Activated B cell treated with CpG ODN at 0.5 μM for 24 hours (primary cell): ENCODE measurements around the gene FAM131B. TPM values are rescaled to one million over a fixed set of nuclear protein-coding genes. Genes with fewer than 3 reads are reported as not detected.

Experiments
- ATAC-seq: fragments of 200-7000 bp; cut with Tn5 transposase; one replicate; pipeline ENCODE4 v1.10.0; 2021; ENCODE audit warnings: low read depth, mild to moderate bottlenecking, moderate library complexity
- CTCF ChIA-PET: fragments of 350-600 bp; sonication (Branson Sonifier 250); formaldehyde crosslinking; loops from one replicate; lab custom pipeline; 2021; ENCODE audit warnings: antibody characterized with exemption; lab: Charles Lee
- POLR2A ChIA-PET: fragments of 350-600 bp; sonication (Branson Sonifier 250); formaldehyde crosslinking; loops from one replicate; lab custom pipeline; 2021; ENCODE audit warnings: antibody characterized with exemption; lab: Charles Lee
- DNase-seq: peaks from one replicate; pipeline ENCODE4 v3.0.0; 2022
- H3K27ac Mint-ChIP-seq: one replicate; pipeline ENCODE4 v1.8.0; 2020; ENCODE audit warnings: mixed read lengths
- H3K27me3 Mint-ChIP-seq: one replicate; pipeline ENCODE4 v1.8.0; 2021; ENCODE audit warnings: mixed read lengths
- H3K36me3 Mint-ChIP-seq: one replicate; pipeline ENCODE4 v1.8.0; 2021; ENCODE audit warnings: low read depth, mixed read lengths
- H3K4me1 Mint-ChIP-seq: one replicate; pipeline ENCODE4 v1.8.0; 2021; ENCODE audit warnings: mixed read lengths
- H3K4me3 Mint-ChIP-seq: one replicate; pipeline ENCODE4 v1.8.0; 2020; ENCODE audit warnings: mild to moderate bottlenecking, mixed read lengths
- H3K9me3 Mint-ChIP-seq: one replicate; pipeline ENCODE4 v1.8.0; 2020; ENCODE audit warnings: mixed read lengths
- CTCF ChIP-seq: fragments of 200-600 bp; IDR thresholded peaks from one replicate; pipeline ENCODE4 v1.8.0; 2022; ENCODE audit warnings: antibody characterized with exemption, mild to moderate bottlenecking
- intact Hi-C: fragments of 100-400 bp; cut with micrococcal nuclease; formaldehyde crosslinking; loops from one replicate; pipeline ENCODE4 v1.15.1; 2024
- total RNA-seq: library from RNA; stranded (reverse); gene quantifications from 2 replicates; pipeline ENCODE4 v1.2.3, GENCODE V29; 2022

FAM131B gene
- total RNA-seq, 1 donor from 2014 or later: not detected

- ATAC-seq: no peak
- no peak for DNase-seq
- TF ChIP-seq CTCF: no peak
- Mint-ChIP-seq H3K36me3 (no peaks in the 10 kb centered on the region), H3K27me3 (no peaks in the 10 kb centered on the region), H3K9me3 (no peaks in the 10 kb centered on the region), H3K4me1 (peaks cover 23% of the 10 kb centered on the region), H3K4me3 (no peak overlapping the region), H3K27ac (no peak overlapping the region)
- intact Hi-C loops: no loop called here
- ChIA-PET POLR2A (no interaction called here), CTCF (no interaction called here)
Measured at GRCh38 chr7:143321242-143321641, 41.3 kb downstream of the FAM131B start.

- no peak overlapping the region for H3K27ac Mint-ChIP-seq
- CTCF ChIA-PET: no interaction called here
- DNase-seq: no peak
- no peak for TF ChIP-seq CTCF
- H3K4me1 Mint-ChIP-seq: peaks cover 17% of the 10 kb centered on the region
- no peaks in the 10 kb centered on the region for H3K9me3 Mint-ChIP-seq
- no peak overlapping the region for H3K4me3 Mint-ChIP-seq
- intact Hi-C loops: no loop called here
- H3K36me3 Mint-ChIP-seq: no peaks in the 10 kb centered on the region
- no peak for ATAC-seq
- no peaks in the 10 kb centered on the region for H3K27me3 Mint-ChIP-seq
- POLR2A ChIA-PET: no interaction called here
Measured at GRCh38 chr7:143320620-143321019, 41.9 kb downstream of the FAM131B start.

- H3K36me3 Mint-ChIP-seq: no peaks in the 10 kb centered on the region
- TF ChIP-seq CTCF: no peak
- H3K27me3 Mint-ChIP-seq: no peaks in the 10 kb centered on the region
- intact Hi-C loops: no loop called here
- ChIA-PET CTCF (interaction anchor here (1.8 kb wide), 1 partner anchor 78 kb away, joined by 4 read pairs; no protein-coding TSS in a partner anchor), POLR2A (interaction anchor here (0.8 kb wide), 1 partner anchor 10 kb away, joined by 4 read pairs; no protein-coding TSS in a partner anchor)
- H3K9me3 Mint-ChIP-seq: no peaks in the 10 kb centered on the region
- H3K27ac Mint-ChIP-seq: no peak overlapping the region
- no peaks in the 10 kb centered on the region for H3K4me1 Mint-ChIP-seq
- no peak for DNase-seq
- no peak for ATAC-seq
- H3K4me3 Mint-ChIP-seq: no peak overlapping the region
Measured at GRCh38 chr7:143318661-143319060, 43.9 kb downstream of the FAM131B start.

GRCh38 chr7:143316492-143316891 lies 46.0 kb downstream of the FAM131B start:
- Mint-ChIP-seq H3K36me3 (no peaks in the 10 kb centered on the region), H3K9me3 (no peaks in the 10 kb centered on the region), H3K27me3 (no peaks in the 10 kb centered on the region), H3K4me1 (no peaks in the 10 kb centered on the region), H3K27ac (no peak overlapping the region), H3K4me3 (no peak overlapping the region)
- ATAC-seq (no peak), DNase-seq (no peak)
- TF ChIP-seq CTCF: no peak
- ChIA-PET POLR2A (no interaction called here), CTCF (no interaction called here)
- intact Hi-C loops: no loop called here

- intact Hi-C loops: no loop called here
- H3K36me3 Mint-ChIP-seq: no peaks in the 10 kb centered on the region
- TF ChIP-seq CTCF: no peak
- CTCF ChIA-PET: interaction anchor here (0.7 kb wide), 1 partner anchor 16 kb away, joined by 3 read pairs; no protein-coding TSS in a partner anchor
- POLR2A ChIA-PET: no interaction called here
- H3K9me3 Mint-ChIP-seq: no peaks in the 10 kb centered on the region
- H3K4me3 Mint-ChIP-seq: no peak within 1 kb of the TSS
- no peaks in the 10 kb centered on the region for H3K4me1 Mint-ChIP-seq
- H3K27ac Mint-ChIP-seq: no peak within 1 kb of the TSS
- H3K27me3 Mint-ChIP-seq: no peaks in the 10 kb centered on the region
- ATAC-seq: no peak
- no peak for DNase-seq
Measured at GRCh38 chr7:143315776-143316175, 46.7 kb downstream of the FAM131B start, which contains the start of gene CLCN1. Gene CLCN1 (plus strand): TSS chr7:143316111. CDS start chr7:143316213, 102 bp downstream.
